Heart left ventricle (tissue), 13 donors: ENCODE measurements around the gene RUNX3.

Source experiments
- POLR2A ChIP-seq, 2 donors: fragments of 450-650 bp; IDR thresholded peaks; one replicate each; pipeline ENCODE4 v1.6.1; 2017; ENCODE audit warnings: antibody characterized with exemption in 2 of 2, mild to moderate bottlenecking in 2 of 2, moderate library complexity in 2 of 2
- TF ChIP-seq, protein P1 (sequence below), 12 donors: fragments of 200-600 bp; sonication (generic) in 4 of 12; IDR thresholded peaks; one replicate each; pipeline versions ENCODE4 v1.5.0 to v1.8.0; 2018 to 2022; ENCODE audit warnings: antibody characterized with exemption in 12 of 12, mild to moderate bottlenecking in 5 of 12
- donor health status: ischemic (EF 13 %, LVEDD 7.1; RV severe dilation, severe dysfunction).
- donor health status: DM: no; HTN: yes; CAD: no.
- donor health status: DM: no; HTN: no; CAD: no.
- donor health status: ischemic (EF 25% LVEDD 6.9; RV normal size, moderate dysfunction).
- donor health status: ischemic (EF 25% LVEDD 5.7; RV mildly dilated, moderate dysfunction).
- donor health status: ischemic (EF 35%, LVEDD 5.7; RV mildly dilated, moderate dysfunction).
- donor health status: nonischemic (EF 11% LVEDD 7.7; RV severe dilation, severe dysfunction).
- donor health status: DM: yes; HTN: yes; CAD: no.
- donor health status: PGD.
- donor health status: ischemic (EF 29% LVEDD 5.4; RV normal size, mild dysfunction).
- donor health status: nonischemic (EF 23%, LVEDD 6.1; RV moderate dilation, normal function).

DNA sequence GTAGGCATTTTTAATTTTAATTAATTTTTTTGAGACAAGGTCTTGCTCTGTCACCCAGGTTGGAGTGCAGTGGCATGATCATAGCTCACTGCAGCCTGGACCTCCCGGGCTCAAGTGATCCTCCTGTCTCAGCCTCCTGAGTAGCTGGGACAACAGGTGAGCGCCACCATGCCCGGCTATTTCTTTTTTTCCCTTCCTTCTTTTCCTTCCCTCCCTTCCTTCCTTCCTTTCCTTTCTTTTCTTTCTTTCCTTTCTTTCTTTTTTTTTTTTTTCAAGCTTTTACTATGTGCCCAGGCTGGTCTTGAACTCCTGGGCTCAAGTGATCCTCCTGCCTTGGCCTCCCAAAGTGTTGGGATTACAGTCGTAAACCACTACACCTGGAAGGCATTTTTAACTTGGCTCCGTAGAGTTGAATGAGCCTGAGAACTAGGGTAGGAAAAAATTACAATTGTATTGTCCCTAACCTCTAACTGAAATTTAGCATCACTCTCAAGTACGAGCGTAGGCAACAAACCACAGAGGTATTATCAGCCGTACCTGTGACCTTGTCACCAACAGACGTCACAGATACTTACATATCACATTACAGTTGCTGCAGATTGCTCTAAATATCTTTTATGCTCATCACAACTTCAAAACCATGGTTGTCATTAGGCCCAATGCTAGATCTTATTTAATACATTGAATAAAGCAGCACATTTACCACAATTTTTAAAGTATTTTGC lies 8.0 kb downstream of the RUNX3 start:
- TF ChIP-seq, protein P1, sequence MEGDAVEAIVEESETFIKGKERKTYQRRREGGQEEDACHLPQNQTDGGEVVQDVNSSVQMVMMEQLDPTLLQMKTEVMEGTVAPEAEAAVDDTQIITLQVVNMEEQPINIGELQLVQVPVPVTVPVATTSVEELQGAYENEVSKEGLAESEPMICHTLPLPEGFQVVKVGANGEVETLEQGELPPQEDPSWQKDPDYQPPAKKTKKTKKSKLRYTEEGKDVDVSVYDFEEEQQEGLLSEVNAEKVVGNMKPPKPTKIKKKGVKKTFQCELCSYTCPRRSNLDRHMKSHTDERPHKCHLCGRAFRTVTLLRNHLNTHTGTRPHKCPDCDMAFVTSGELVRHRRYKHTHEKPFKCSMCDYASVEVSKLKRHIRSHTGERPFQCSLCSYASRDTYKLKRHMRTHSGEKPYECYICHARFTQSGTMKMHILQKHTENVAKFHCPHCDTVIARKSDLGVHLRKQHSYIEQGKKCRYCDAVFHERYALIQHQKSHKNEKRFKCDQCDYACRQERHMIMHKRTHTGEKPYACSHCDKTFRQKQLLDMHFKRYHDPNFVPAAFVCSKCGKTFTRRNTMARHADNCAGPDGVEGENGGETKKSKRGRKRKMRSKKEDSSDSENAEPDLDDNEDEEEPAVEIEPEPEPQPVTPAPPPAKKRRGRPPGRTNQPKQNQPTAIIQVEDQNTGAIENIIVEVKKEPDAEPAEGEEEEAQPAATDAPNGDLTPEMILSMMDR (IDR thresholded peaks at IDR 0.05): no peak
- TF ChIP-seq POLR2A (IDR thresholded peaks at IDR 0.05): no peak
